NCI-H1417 (cell line): ENCODE data around the gene ERMN.
A peak's percentile ranks its signal among the peaks of the same experiment; 100 is the strongest.

Experiments used
- DNase-seq, 3 experiments: peaks; one replicate each; lab custom pipeline; 2025; lab: John Stamatoyannopoulos, UW

ERMN gene

GRCh38 chr2:157333304-157334047 is 7.9 kb upstream of the ERMN start:
- DNase-seq = no peak

- peak; percentile 0 to 26 (median 24) for DNase-seq
These were observed 3.9 kb upstream of the ERMN start for GRCh38 chr2:157329524-157329923.

- DNase-seq = peak; percentile 2 to 51 (median 14)
These were observed 2.2 kb upstream of the ERMN start for GRCh38 chr2:157327621-157328500.

GRCh38 chr2:157327200-157327599 is 1.6 kb upstream of the ERMN start:
- DNase-seq = no peak

DNA sequence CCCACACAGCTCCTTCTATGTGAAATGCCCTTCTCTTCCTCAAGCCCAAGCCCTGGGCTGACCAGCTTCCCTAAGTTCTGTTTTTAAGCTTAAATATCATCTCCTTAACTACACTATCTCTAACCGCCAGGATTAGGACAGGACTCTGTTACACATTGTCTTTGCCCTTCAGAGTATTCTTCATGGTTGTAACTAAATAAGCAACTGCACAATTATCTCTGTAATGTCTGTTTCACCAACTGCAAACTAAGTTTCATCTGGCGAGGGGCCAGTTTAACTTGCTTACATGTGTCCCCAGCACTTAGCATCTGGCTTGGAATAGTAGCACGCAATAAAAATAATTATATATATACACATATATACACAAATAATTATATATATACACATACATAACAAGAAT is 1.1 kb upstream of the ERMN start:
- DNase-seq = no peak

- DNase-seq = no peak
These were observed 1.2 kb downstream of the ERMN start for GRCh38 chr2:157324331-157324843.

DNA sequence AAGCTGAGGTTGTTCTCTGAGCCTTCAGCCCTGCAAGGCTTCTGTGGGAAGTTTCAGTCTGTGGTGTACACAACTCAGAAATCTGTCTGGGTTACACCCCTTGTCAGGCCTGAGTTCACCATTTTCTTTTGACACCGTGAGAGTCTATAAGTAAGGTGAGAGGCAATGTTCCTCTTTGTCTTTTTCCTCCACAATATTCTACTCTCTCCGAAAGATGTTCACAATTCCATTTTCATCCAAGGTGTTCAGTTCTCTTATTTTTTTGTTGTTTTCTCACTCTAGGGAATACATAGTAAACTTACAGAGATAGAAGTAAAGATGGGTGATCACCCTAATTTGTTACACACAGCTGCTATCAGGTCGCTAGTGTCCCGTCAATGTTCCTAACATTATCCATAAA is 3.2 kb downstream of the ERMN start:
- DNase-seq = no peak

- no peak for DNase-seq
These were observed 4.2 kb downstream of the ERMN start for GRCh38 chr2:157321466-157321865.

- no peak for DNase-seq
These were observed 5.2 kb downstream of the ERMN start for GRCh38 chr2:157320409-157320808.

DNA sequence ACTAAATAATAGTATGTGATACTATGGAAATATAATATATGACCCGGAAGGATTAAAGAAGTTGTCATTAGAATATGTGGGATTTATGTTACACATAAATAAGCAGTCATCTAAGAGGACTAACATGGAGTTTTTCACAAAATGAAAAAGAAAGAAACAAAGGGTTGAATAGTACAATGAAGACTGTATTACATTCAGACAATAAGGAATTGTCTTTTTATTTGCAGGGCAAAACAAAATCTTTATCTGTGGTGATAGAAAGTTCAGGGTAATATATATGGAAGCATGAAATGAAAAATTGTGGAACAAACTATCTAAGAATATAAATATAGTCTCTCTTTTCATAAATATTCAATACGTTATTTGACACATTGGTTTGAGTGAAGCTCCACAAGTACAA is 5.8 kb downstream of the ERMN start:
- no peak for DNase-seq

- DNase-seq = no peak
These were observed 6.7 kb downstream of the ERMN start for GRCh38 chr2:157318884-157319283.

DNA sequence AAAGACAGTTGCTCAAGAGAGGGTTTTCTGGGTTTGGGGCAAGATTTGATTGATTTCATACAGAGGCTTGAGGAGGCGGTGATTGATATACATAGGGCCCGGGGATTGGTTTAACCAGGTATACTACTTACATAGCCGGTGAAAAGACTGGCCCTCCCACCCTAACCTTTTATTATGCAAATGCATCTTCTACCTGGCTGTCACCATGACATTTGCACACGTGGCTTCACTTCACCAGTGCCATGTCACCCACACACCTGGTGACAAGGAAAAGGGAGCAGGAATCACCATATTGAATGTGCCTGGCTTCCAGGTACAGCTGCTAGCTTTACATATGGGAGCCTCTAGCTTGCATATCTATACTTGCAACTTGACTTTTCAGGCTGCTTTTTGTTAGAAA is 9.7 kb downstream of the ERMN start:
- no peak for DNase-seq

DNA sequence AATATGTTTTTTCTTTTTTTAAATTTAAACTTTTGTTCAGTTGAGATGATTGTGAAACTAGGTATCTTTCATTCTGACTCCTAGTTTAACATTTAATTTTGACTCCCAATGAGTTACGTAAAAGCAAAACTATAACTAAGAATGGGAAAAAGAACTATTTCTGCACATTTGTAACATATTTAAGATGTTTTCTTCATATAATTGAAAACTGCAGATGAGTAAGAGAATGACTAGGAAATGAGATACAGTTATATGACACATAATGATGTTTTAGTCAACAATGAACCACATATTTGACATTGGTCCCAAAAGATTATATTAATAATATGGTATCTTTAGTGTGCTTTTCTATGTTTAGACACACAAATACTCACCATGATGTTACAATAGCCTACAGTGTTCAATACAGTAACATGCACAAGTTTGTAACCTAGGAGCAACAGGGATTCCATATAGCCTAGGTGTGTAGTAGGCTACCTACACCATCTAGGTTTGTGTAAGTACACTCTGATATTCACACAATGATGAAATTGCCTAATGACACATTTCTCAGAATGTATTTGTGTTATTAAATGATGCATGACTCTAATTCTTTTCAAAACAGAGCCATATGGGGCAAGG is 12.6 kb downstream of the ERMN start:
- no peak for DNase-seq

- no peak for DNase-seq
These were observed 13.9 kb downstream of the ERMN start for GRCh38 chr2:157311706-157312105.

DNA sequence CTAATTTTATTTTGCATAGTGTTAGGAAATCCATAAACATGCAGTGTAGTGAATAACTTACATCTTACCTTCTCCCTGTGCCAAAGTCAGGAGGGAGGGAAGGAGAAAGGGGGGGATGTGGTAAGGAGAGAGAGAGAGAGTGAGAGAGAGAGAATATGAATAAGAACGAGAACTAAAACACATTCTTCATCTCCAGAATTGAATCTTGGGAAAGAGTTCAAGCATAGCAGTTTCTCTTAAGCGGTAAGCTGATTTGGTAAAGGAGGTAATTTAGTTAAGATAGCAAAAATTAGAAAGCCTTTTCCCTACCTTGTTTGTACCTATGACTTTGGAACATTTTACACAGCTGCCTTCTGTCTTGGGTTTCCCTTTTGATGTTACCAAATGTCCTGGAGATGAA is 15.7 kb downstream of the ERMN start:
- DNase-seq = no peak

- no peak for DNase-seq
These were observed 18.6 kb downstream of the ERMN start for GRCh38 chr2:157307021-157307420.

- no peak for DNase-seq
These were observed 19.9 kb downstream of the ERMN start for GRCh38 chr2:157305723-157306110.

GRCh38 chr2:157304811-157305722 is 20.6 kb downstream of the ERMN start:
- DNase-seq = no peak

GRCh38 chr2:157303612-157304011 is 22.0 kb downstream of the ERMN start:
- no peak for DNase-seq

DNA sequence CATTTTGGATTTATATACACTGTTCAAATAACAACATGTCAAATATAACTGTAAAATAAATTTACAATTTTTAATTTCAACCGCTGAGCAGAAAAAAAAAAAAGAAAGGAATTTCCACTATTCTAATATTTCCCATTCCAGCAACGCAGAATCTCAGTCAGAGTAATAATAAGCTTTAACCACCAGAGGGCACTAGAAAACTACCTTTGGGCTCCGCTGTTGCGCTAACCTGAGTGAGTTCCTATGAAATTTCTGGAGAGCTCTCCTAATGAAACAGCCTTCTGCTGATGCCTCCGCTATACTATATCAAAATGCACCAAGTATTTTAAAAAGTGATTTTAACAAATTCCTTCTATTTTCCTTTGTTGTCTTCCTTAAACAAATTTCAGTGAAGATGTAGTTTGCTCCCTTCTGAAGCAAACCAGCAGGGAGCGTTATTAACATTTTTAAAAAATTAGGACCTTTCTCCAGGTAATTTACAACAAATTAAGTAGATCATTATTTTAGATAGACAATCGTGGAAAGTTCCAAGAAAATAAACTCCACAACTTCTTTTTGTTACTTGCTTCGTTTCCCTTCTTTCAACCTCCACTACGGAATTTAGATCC is 23.0 kb downstream of the ERMN start:
- DNase-seq = peak; percentile 0 to 70 (median 44)

GRCh38 chr2:157301307-157301706 is 24.3 kb downstream of the ERMN start:
- no peak for DNase-seq
